ENCODE measurements around the gene BET1.

BET1 gene, protein sequence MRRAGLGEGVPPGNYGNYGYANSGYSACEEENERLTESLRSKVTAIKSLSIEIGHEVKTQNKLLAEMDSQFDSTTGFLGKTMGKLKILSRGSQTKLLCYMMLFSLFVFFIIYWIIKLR

GRCh38 chr7:94004024-94004951, at the start of gene BET1:
Gene BET1 (minus strand): TSS chr7:94004355. CDS start chr7:94004216, 139 bp downstream.
- CTCF ChIA-PET, result no interaction called here
- H3K9me3 Mint-ChIP-seq, result no peaks in the 10 kb centered on the region
- H3K27me3 Mint-ChIP-seq, result peaks cover 20% of the 10 kb centered on the region
- DNase-seq, result peak; percentile 95
- peaks cover 34% of the 10 kb centered on the region for H3K4me1 Mint-ChIP-seq
- peak within 1 kb of the TSS; percentile 96 for H3K4me3 Mint-ChIP-seq
- peak within 1 kb of the TSS; percentile 93 for H3K27ac Mint-ChIP-seq
- H3K36me3 Mint-ChIP-seq, result no peaks in the 10 kb centered on the region

- H3K36me3 Mint-ChIP-seq, result no peaks in the 10 kb centered on the region
- H3K27me3 Mint-ChIP-seq, result no peaks in the 10 kb centered on the region
- H3K9me3 Mint-ChIP-seq, result no peaks in the 10 kb centered on the region
- H3K4me1 Mint-ChIP-seq, result no peaks in the 10 kb centered on the region
- H3K4me3 Mint-ChIP-seq, result no peak overlapping the region
- no peak for DNase-seq
- CTCF ChIA-PET, result no interaction called here
- H3K27ac Mint-ChIP-seq, result no peak overlapping the region
Observed at GRCh38 chr7:94053532-94053931, 49.4 kb upstream of the BET1 start.

DNA sequence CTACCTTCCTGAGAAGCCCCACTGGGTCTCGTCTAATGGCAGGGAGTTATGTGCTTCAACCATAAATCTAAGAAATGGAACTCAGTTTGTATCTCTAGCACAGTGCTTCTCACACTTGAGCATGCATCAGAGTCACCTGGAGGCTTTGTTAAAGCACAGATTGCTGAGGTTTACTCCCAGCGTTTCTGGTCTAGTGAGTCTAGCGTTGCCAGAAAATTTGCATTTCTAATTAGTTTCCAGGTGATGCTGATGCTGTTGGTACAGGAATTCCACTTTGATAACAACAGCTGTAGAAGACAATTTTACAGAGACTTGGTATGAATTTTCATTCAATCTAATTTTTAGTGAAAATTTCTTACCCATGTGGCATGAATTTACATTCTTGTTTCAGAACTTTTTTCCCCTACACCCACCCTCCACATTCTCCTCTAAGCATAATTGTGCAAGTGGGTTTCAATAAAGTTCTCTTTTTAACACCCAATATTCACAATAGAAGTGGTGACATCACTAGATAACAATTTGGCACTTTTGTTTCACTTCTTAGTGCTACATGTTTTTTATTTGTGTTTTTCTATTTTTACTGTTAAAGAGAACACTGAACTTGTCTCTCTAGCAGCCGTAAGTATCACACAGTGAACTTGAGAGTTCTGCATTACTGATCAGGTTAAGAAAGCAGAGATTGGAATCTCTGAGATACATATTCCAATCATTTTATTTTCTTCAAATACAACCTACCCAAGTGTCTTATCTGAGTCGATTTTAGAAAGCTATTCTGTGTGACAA, 48.4 kb upstream of the BET1 start:
- no peak overlapping the region for H3K27ac Mint-ChIP-seq
- CTCF ChIA-PET, result no interaction called here

GRCh38 chr7:94050046-94050445, 45.9 kb upstream of the BET1 start:
- H3K36me3 Mint-ChIP-seq, result no peaks in the 10 kb centered on the region
- no peak overlapping the region for H3K27ac Mint-ChIP-seq
- no peaks in the 10 kb centered on the region for H3K9me3 Mint-ChIP-seq
- no peaks in the 10 kb centered on the region for H3K4me1 Mint-ChIP-seq
- no peak overlapping the region for H3K4me3 Mint-ChIP-seq
- H3K27me3 Mint-ChIP-seq, result peaks cover 3% of the 10 kb centered on the region
- DNase-seq, result no peak
- CTCF ChIA-PET, result no interaction called here

More for the DNA sequence above, 48.4 kb upstream of the BET1 start:
- no peaks in the 10 kb centered on the region for H3K9me3 Mint-ChIP-seq
- no peaks in the 10 kb centered on the region for H3K36me3 Mint-ChIP-seq
- H3K4me1 Mint-ChIP-seq, result no peaks in the 10 kb centered on the region
- no peak for DNase-seq
- H3K27me3 Mint-ChIP-seq, result peaks cover 3% of the 10 kb centered on the region
- no peak overlapping the region for H3K4me3 Mint-ChIP-seq

DNA sequence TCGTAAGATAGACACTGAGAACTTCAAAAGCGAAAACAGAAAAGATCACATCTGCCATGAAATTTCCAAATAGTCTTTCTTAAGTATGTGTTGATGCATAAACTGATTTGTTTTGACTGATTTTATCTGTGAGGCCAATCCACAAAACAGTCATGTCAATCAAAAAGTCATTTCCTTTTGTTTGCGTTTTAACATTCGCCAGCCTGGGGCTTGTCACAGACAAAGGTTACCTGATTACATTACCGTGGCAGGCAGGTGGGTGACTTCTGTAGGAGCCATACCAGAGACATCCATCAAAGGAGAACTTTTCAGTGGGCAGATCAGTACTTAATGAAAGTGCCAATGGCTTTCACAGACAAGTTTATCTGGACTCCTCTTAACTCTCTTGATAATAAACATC, 45.5 kb upstream of the BET1 start:
- H3K27ac Mint-ChIP-seq, result no peak overlapping the region
- H3K9me3 Mint-ChIP-seq, result no peaks in the 10 kb centered on the region
- CTCF ChIA-PET, result no interaction called here

DNA sequence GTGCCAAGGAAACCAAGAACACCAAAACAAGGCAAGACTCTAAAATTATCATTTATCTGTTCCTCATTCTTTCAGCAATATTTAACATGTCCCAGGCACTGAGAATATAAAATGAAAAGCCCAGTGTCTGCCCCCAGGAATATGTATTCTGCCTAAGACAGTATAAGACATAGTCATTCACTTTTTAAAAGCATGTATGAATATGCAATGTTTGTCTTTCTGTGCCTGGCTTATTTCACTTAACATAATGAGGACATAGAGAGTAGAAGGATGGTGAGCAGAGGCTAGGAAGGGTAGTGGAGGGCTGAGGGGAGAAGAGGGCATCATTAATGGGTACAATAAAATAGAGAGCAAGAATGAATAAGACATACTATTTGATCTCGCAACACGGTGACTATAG, 44.6 kb upstream of the BET1 start:
- Mint-ChIP-seq H3K4me3 (no peak overlapping the region), H3K9me3 (no peaks in the 10 kb centered on the region), H3K27me3 (peaks cover 3% of the 10 kb centered on the region), H3K36me3 (no peaks in the 10 kb centered on the region), H3K4me1 (no peaks in the 10 kb centered on the region), H3K27ac (no peak overlapping the region)
- CTCF ChIA-PET, result no interaction called here
- no peak for DNase-seq

More for the DNA sequence above, 45.5 kb upstream of the BET1 start:
- Mint-ChIP-seq H3K4me1 (no peaks in the 10 kb centered on the region), H3K4me3 (no peak overlapping the region), H3K27me3 (peaks cover 3% of the 10 kb centered on the region), H3K36me3 (no peaks in the 10 kb centered on the region)
- no peak for DNase-seq

DNA sequence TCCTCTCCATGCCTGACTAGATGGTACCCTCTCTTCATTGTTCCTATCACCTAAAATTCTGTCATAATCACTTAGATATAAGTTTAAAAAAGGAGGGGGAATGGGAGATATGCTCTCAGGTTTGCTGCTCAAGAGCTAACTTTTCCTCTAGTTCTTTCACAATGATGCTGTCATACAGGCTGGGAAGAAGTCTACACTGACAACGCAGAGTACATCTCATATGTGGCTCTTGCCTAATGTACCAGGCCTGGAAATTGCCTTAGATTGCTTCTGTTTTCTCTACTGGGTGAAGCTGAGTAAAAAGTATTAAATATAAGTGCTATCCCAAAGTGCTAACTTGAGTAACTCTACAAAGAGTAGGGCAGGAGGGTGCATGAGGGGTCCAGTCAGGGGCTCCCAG, 43.8 kb upstream of the BET1 start:
- Mint-ChIP-seq H3K9me3 (no peaks in the 10 kb centered on the region), H3K27me3 (peaks cover 3% of the 10 kb centered on the region), H3K27ac (no peak overlapping the region), H3K36me3 (no peaks in the 10 kb centered on the region), H3K4me3 (no peak overlapping the region), H3K4me1 (no peaks in the 10 kb centered on the region)
- CTCF ChIA-PET, result no interaction called here
- DNase-seq, result no peak

DNA sequence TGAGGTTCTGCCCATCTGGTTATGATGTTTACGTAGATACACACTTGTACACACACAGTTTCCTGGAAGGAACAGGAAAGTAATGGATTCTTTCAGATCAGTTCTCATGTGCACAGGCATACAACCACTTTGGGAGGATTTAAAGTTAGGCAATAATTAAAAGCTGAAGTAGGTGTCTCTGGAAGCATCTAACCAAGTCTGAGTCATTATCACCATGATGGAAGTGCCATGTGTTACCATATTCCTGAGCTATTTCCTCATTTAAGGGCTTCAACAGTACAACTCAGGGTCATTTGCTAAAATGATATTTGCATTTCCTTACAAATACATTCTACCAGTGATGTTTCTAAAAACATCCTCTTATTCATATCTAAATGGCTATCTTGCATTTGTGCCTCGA, 41.4 kb upstream of the BET1 start:
- no peak for DNase-seq
- Mint-ChIP-seq H3K4me3 (no peak overlapping the region), H3K9me3 (no peaks in the 10 kb centered on the region), H3K27ac (no peak overlapping the region), H3K4me1 (no peaks in the 10 kb centered on the region), H3K27me3 (peaks cover 3% of the 10 kb centered on the region), H3K36me3 (no peaks in the 10 kb centered on the region)
- CTCF ChIA-PET, result no interaction called here

- Mint-ChIP-seq H3K27me3 (peaks cover 4% of the 10 kb centered on the region), H3K4me1 (no peaks in the 10 kb centered on the region), H3K9me3 (no peaks in the 10 kb centered on the region), H3K27ac (no peak overlapping the region), H3K36me3 (no peaks in the 10 kb centered on the region), H3K4me3 (no peak overlapping the region)
- CTCF ChIA-PET, result no interaction called here
- no peak for DNase-seq
Observed at GRCh38 chr7:94044806-94045205, 40.7 kb upstream of the BET1 start.

DNA sequence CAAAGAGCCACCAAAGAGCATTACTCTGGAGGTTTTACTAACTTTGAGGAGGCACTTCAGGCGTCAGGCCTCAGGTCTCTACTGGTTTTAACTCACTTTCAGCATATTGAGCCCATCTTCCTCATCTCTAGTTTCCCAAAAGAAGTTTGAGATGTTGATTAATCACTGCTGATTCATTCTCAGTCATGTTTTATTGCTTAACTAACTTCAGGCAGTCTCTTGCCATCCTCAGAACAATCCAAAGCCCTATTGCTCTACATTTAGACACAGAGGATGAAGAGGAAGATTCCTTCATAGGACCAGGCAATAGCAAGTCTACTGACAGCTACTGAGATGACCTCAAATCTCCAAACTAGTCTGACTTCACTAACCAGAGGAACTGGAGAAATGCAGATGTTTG, 39.1 kb upstream of the BET1 start:
- Mint-ChIP-seq H3K27me3 (peaks cover 6% of the 10 kb centered on the region), H3K36me3 (no peaks in the 10 kb centered on the region), H3K27ac (no peak overlapping the region), H3K4me1 (no peaks in the 10 kb centered on the region), H3K9me3 (no peaks in the 10 kb centered on the region), H3K4me3 (no peak overlapping the region)
- no peak for DNase-seq
- CTCF ChIA-PET, result no interaction called here

GRCh38 chr7:94042381-94042780, 38.2 kb upstream of the BET1 start:
- no peak for DNase-seq
- Mint-ChIP-seq H3K4me3 (no peak overlapping the region), H3K36me3 (no peaks in the 10 kb centered on the region), H3K27ac (no peak overlapping the region), H3K27me3 (peaks cover 4% of the 10 kb centered on the region), H3K4me1 (no peaks in the 10 kb centered on the region), H3K9me3 (no peaks in the 10 kb centered on the region)
- CTCF ChIA-PET, result no interaction called here

- peaks cover 4% of the 10 kb centered on the region for H3K27me3 Mint-ChIP-seq
Observed at GRCh38 chr7:94041529-94041928, 37.4 kb upstream of the BET1 start.

GRCh38 chr7:94040254-94040653, 36.1 kb upstream of the BET1 start:
- CTCF ChIA-PET, result no interaction called here
- Mint-ChIP-seq H3K4me3 (no peak overlapping the region), H3K36me3 (no peaks in the 10 kb centered on the region), H3K27ac (no peak overlapping the region), H3K9me3 (no peaks in the 10 kb centered on the region), H3K27me3 (peaks cover 4% of the 10 kb centered on the region), H3K4me1 (no peaks in the 10 kb centered on the region)
- DNase-seq, result no peak

More at GRCh38 chr7:94041529-94041928, 37.4 kb upstream of the BET1 start:
- no peaks in the 10 kb centered on the region for H3K4me1 Mint-ChIP-seq
- H3K4me3 Mint-ChIP-seq, result no peak overlapping the region
- no peaks in the 10 kb centered on the region for H3K36me3 Mint-ChIP-seq
- CTCF ChIA-PET, result no interaction called here
- H3K27ac Mint-ChIP-seq, result no peak overlapping the region
- DNase-seq, result no peak
- H3K9me3 Mint-ChIP-seq, result no peaks in the 10 kb centered on the region

GRCh38 chr7:94039368-94040035, 35.3 kb upstream of the BET1 start:
- Mint-ChIP-seq H3K27me3 (peaks cover 4% of the 10 kb centered on the region), H3K36me3 (no peaks in the 10 kb centered on the region)

More at GRCh38 chr7:94039368-94040035, 35.3 kb upstream of the BET1 start:
- DNase-seq, result no peak
- no peak overlapping the region for H3K27ac Mint-ChIP-seq
- no peaks in the 10 kb centered on the region for H3K4me1 Mint-ChIP-seq
- H3K9me3 Mint-ChIP-seq, result no peaks in the 10 kb centered on the region
- no peak overlapping the region for H3K4me3 Mint-ChIP-seq
- CTCF ChIA-PET, result no interaction called here
